Peyer's patch (tissue), 4 donors: ENCODE measurements around the gene NRDE2.

Source experiments
- CTCF ChIP-seq, 6 experiments: fragments of 450-650 bp in 4 of 6; fragments of 200-600 bp in 2 of 6; sonication (generic) in 1 of 6; IDR thresholded peaks; one replicate each; pipeline ENCODE4 v1.5.1; 2017 to 2019; ENCODE audit warnings: antibody characterized with exemption in 6 of 6, mild to moderate bottlenecking in 3 of 6, moderate library complexity in 1 of 6
- POLR2A ChIP-seq, 2 donors: fragments of 450-650 bp; IDR thresholded peaks; one replicate each; pipeline ENCODE4 v1.5.1; 2017; ENCODE audit warnings: antibody characterized with exemption in 2 of 2, mild to moderate bottlenecking in 2 of 2, moderate library complexity in 2 of 2

DNA sequence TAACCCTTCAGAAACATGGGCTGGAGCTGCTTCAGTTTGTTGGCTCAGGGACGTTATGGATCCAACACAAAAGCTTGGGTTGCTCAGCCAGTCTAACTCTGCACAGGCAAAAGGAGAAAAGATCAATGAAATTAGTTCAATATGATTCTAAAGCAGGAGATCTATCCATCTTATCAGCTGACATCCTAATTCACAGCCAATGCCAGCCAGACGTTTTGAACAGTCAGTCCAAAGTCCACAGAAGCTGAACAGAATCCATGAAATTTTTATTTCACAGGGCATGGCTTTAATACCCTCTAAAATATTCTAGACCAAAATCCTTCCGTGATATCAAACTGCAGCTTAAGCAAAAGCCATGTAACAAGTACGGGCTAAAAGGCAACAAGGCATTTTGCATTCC is 13.7 kb downstream of the NRDE2 start:
- no peak for TF ChIP-seq CTCF (IDR thresholded peaks at IDR 0.05)
- no peak for TF ChIP-seq POLR2A (IDR thresholded peaks at IDR 0.05)
